ENCODE measurements around the gene PRXL2B.

DNA sequence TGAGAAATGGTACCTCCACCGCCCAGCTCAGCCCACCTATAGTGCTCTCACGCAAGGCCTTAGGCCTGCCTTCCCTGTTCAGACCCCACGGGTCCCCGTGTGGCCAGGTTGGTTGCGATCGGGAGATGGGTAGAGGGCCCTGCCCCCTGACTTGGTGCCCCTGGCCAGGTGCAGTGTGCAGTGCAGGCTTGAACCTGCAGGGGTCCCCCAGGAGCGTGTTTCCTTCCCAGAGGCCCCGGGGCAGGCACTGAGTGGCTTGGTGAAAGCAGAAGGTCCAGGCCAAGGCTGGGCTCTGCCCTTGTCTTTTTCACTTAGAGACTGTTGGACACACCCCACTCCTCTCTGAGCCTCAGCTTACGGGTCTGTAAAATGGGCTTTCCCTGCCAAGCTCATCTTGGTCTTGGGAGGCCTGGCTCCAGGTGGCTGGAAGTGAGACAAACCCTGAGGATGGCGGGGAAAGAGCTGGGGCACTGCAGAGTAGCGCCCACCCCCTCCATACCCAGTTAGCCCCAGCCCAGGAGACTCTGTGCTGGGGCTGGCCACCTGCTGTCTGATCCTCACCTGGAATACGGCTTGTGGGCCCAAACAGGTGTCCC, 47.2 kb upstream of the PRXL2B start:
- TF ChIP-seq, protein P1, sequence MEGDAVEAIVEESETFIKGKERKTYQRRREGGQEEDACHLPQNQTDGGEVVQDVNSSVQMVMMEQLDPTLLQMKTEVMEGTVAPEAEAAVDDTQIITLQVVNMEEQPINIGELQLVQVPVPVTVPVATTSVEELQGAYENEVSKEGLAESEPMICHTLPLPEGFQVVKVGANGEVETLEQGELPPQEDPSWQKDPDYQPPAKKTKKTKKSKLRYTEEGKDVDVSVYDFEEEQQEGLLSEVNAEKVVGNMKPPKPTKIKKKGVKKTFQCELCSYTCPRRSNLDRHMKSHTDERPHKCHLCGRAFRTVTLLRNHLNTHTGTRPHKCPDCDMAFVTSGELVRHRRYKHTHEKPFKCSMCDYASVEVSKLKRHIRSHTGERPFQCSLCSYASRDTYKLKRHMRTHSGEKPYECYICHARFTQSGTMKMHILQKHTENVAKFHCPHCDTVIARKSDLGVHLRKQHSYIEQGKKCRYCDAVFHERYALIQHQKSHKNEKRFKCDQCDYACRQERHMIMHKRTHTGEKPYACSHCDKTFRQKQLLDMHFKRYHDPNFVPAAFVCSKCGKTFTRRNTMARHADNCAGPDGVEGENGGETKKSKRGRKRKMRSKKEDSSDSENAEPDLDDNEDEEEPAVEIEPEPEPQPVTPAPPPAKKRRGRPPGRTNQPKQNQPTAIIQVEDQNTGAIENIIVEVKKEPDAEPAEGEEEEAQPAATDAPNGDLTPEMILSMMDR (IDR thresholded peaks at IDR 0.05), result no peak
- TF ChIP-seq POLR2A (IDR thresholded peaks at IDR 0.05), result no peak
